ENCODE measurements around the gene METAP1D.

DNA sequence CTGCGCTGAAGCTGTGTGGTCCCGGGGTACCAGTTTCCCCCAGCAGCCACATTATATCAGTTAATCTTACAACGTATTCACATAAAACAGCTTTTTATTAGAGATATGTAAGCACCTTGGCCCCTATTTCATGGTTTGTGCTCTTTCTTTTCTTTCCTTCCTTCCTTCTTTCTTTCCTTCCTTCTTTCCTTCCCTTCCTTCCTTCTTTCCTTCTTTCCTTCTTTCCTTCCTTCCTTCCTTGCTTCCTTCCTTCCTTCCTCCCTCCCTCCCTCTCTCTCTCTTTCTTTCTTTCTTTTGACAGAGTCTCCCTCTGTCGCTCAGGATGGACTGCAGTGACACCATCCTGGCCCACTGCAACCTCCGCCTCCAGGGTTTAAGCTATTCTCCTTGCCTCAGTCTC is 3.7 kb upstream of the METAP1D start:
- TF ChIP-seq, protein P1, sequence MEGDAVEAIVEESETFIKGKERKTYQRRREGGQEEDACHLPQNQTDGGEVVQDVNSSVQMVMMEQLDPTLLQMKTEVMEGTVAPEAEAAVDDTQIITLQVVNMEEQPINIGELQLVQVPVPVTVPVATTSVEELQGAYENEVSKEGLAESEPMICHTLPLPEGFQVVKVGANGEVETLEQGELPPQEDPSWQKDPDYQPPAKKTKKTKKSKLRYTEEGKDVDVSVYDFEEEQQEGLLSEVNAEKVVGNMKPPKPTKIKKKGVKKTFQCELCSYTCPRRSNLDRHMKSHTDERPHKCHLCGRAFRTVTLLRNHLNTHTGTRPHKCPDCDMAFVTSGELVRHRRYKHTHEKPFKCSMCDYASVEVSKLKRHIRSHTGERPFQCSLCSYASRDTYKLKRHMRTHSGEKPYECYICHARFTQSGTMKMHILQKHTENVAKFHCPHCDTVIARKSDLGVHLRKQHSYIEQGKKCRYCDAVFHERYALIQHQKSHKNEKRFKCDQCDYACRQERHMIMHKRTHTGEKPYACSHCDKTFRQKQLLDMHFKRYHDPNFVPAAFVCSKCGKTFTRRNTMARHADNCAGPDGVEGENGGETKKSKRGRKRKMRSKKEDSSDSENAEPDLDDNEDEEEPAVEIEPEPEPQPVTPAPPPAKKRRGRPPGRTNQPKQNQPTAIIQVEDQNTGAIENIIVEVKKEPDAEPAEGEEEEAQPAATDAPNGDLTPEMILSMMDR (IDR thresholded peaks at IDR 0.05) = no peak
- no peak for TF ChIP-seq POLR2A (IDR thresholded peaks at IDR 0.05)

Measured in prostate gland (tissue), 2 donors.